ENCODE data around the gene SPDYE4.
A peak's percentile ranks its signal among the peaks of the same experiment; 100 is the strongest.

The SPDYE4 gene

GRCh38 chr17:8797621-8798175, 39.4 kb upstream of the SPDYE4 start:
- no peak overlapping the region for H3K4ac ChIP-seq (ENCODE audit: low read length)
- no peak overlapping the region for H2AK5ac ChIP-seq (ENCODE audit: low read depth, low read length)
- no peak overlapping the region for H3K23ac ChIP-seq (ENCODE audit: low read depth, low read length, poor library complexity)
- peaks cover 3% of the 10 kb centered on the region for H3K79me1 ChIP-seq (ENCODE audit: low read depth, low read length)
- no peak overlapping the region for H2BK5ac ChIP-seq (ENCODE audit: low read length)
- H2BK120ac ChIP-seq (ENCODE audit: low read depth, low read length): no peak overlapping the region
- H3K4me2 ChIP-seq (ENCODE audit: insufficient read depth, low read length, poor library complexity, severe bottlenecking): no peak overlapping the region
- H3K36me3 ChIP-seq (replicated peaks in 1 of 2; ENCODE audit: control insufficient read depth in 2 of 2, insufficient read depth in 2 of 2, low read length in 2 of 2): no peaks in the 10 kb centered on the region
- H3K18ac ChIP-seq (ENCODE audit: low read length): peak overlapping the region; percentile 8
- no peak for DNase-seq (ENCODE audit: low spot score)
- no peak overlapping the region for H4K91ac ChIP-seq (ENCODE audit: low read depth, low read length, poor library complexity)
- H3K4me1 ChIP-seq (ENCODE audit: control insufficient read depth in 2 of 2, insufficient read depth in 1 of 2, low read depth in 1 of 2, low read length in 2 of 2): peaks cover 0 to 3% of the 10 kb centered on the region in 2 donors
- no CpG with 5 or more reads among the region's 14 CpGs for WGBS, 2 donors (ENCODE audit: extremely low coverage in 2 of 2, insufficient read length in 2 of 2, insufficient replicate concordance in 1 of 2)
- no peak overlapping the region for H2AFZ ChIP-seq (ENCODE audit: low read length)
- H3K9me3 ChIP-seq (replicated peaks in 1 of 2; ENCODE audit: control insufficient read depth in 2 of 2, insufficient read depth in 1 of 2, low read depth in 1 of 2, low read length in 2 of 2): peaks cover 0 to 4% of the 10 kb centered on the region in 2 donors
- H3K27ac ChIP-seq (replicated peaks; ENCODE audit: low read length): no peak overlapping the region
- H3K14ac ChIP-seq (ENCODE audit: low read length): no peak overlapping the region
- no peak overlapping the region for H3K9ac ChIP-seq (ENCODE audit: low read depth, low read length, poor library complexity)
- H3K4me3 ChIP-seq (ENCODE audit: low read length in 2 of 2): peak overlapping the region in 1 of 2 donors; percentile 44
- no peak overlapping the region for H4K8ac ChIP-seq (ENCODE audit: low read depth, low read length)
- H3K27me3 ChIP-seq (ENCODE audit: control insufficient read depth in 3 of 3, insufficient read depth in 3 of 3, low read depth in 1 of 3, low read length in 3 of 3): peaks cover 3 to 53% (median 19%) of the 10 kb centered on the region in 3 experiments
- no peak overlapping the region for H2BK15ac ChIP-seq (ENCODE audit: low read length)
- no peak overlapping the region for H2BK12ac ChIP-seq (ENCODE audit: low read length)

GRCh38 chr17:8794636-8795035, 36.3 kb upstream of the SPDYE4 start:
- Histone ChIP-seq H3K36me3 (replicated peaks in 1 of 2; ENCODE audit: control insufficient read depth in 2 of 2, insufficient read depth in 2 of 2, low read length in 2 of 2) (no peaks in the 10 kb centered on the region), H3K79me1 (ENCODE audit: low read depth, low read length) (peaks cover 3% of the 10 kb centered on the region), H2BK12ac (ENCODE audit: low read length) (no peak overlapping the region), H3K14ac (ENCODE audit: low read length) (no peak overlapping the region), H3K27ac (replicated peaks; ENCODE audit: low read length) (no peak overlapping the region), H3K18ac (ENCODE audit: low read length) (no peak overlapping the region), H2BK120ac (ENCODE audit: low read depth, low read length) (no peak overlapping the region), H2AFZ (ENCODE audit: low read length) (no peak overlapping the region), H3K9me3 (replicated peaks in 1 of 2; ENCODE audit: control insufficient read depth in 2 of 2, insufficient read depth in 1 of 2, low read depth in 1 of 2, low read length in 2 of 2) (peaks cover 8 to 11% of the 10 kb centered on the region in 2 donors), H3K23ac (ENCODE audit: low read depth, low read length, poor library complexity) (no peak overlapping the region), H3K4me1 (ENCODE audit: control insufficient read depth in 2 of 2, insufficient read depth in 1 of 2, low read depth in 1 of 2, low read length in 2 of 2) (peaks cover 0 to 5% of the 10 kb centered on the region in 2 donors), H3K4me2 (ENCODE audit: insufficient read depth, low read length, poor library complexity, severe bottlenecking) (no peak overlapping the region), H2BK5ac (ENCODE audit: low read length) (no peak overlapping the region), H4K91ac (ENCODE audit: low read depth, low read length, poor library complexity) (no peak overlapping the region), H2BK15ac (ENCODE audit: low read length) (no peak overlapping the region), H3K4ac (ENCODE audit: low read length) (no peak overlapping the region), H2AK5ac (ENCODE audit: low read depth, low read length) (no peak overlapping the region), H4K8ac (ENCODE audit: low read depth, low read length) (no peak overlapping the region), H3K9ac (ENCODE audit: low read depth, low read length, poor library complexity) (no peak overlapping the region), H3K27me3 (ENCODE audit: control insufficient read depth in 3 of 3, insufficient read depth in 3 of 3, low read depth in 1 of 3, low read length in 3 of 3) (peaks cover 3 to 38% (median 19%) of the 10 kb centered on the region in 3 experiments), H3K4me3 (ENCODE audit: low read length in 2 of 2) (no peak overlapping the region)
- no peak for DNase-seq (ENCODE audit: low spot score)
- no CpG with 5 or more reads among the region's 7 CpGs for WGBS, 2 donors (ENCODE audit: extremely low coverage in 2 of 2, insufficient read length in 2 of 2, insufficient replicate concordance in 1 of 2)

- Histone ChIP-seq H3K23ac (ENCODE audit: low read depth, low read length, poor library complexity) (no peak overlapping the region), H3K14ac (ENCODE audit: low read length) (no peak overlapping the region), H3K36me3 (replicated peaks in 1 of 2; ENCODE audit: control insufficient read depth in 2 of 2, insufficient read depth in 2 of 2, low read length in 2 of 2) (no peaks in the 10 kb centered on the region), H3K27ac (replicated peaks; ENCODE audit: low read length) (no peak overlapping the region), H3K4me3 (ENCODE audit: low read length in 2 of 2) (no peak overlapping the region), H2BK12ac (ENCODE audit: low read length) (no peak overlapping the region), H2BK15ac (ENCODE audit: low read length) (no peak overlapping the region), H3K4me1 (ENCODE audit: control insufficient read depth in 2 of 2, insufficient read depth in 1 of 2, low read depth in 1 of 2, low read length in 2 of 2) (peaks cover 0 to 2% of the 10 kb centered on the region in 2 donors), H3K4ac (ENCODE audit: low read length) (no peak overlapping the region), H3K4me2 (ENCODE audit: insufficient read depth, low read length, poor library complexity, severe bottlenecking) (no peak overlapping the region), H3K18ac (ENCODE audit: low read length) (no peak overlapping the region), H3K9ac (ENCODE audit: low read depth, low read length, poor library complexity) (no peak overlapping the region), H2BK5ac (ENCODE audit: low read length) (no peak overlapping the region), H3K9me3 (replicated peaks in 1 of 2; ENCODE audit: control insufficient read depth in 2 of 2, insufficient read depth in 1 of 2, low read depth in 1 of 2, low read length in 2 of 2) (peaks cover 8 to 11% of the 10 kb centered on the region in 2 donors), H2AK5ac (ENCODE audit: low read depth, low read length) (no peak overlapping the region), H4K8ac (ENCODE audit: low read depth, low read length) (no peak overlapping the region), H4K91ac (ENCODE audit: low read depth, low read length, poor library complexity) (no peak overlapping the region), H2AFZ (ENCODE audit: low read length) (no peak overlapping the region), H2BK120ac (ENCODE audit: low read depth, low read length) (no peak overlapping the region), H3K27me3 (ENCODE audit: control insufficient read depth in 3 of 3, insufficient read depth in 3 of 3, low read depth in 1 of 3, low read length in 3 of 3) (peaks cover 0 to 30% (median 15%) of the 10 kb centered on the region in 3 experiments), H3K79me1 (ENCODE audit: low read depth, low read length) (peaks cover 2% of the 10 kb centered on the region)
- WGBS, 2 donors (ENCODE audit: extremely low coverage in 2 of 2, insufficient read length in 2 of 2, insufficient replicate concordance in 1 of 2): no CpG with 5 or more reads among the region's 2 CpGs
- no peak for DNase-seq (ENCODE audit: low spot score)
Observed at GRCh38 chr17:8793649-8794048, 35.3 kb upstream of the SPDYE4 start.

GRCh38 chr17:8792646-8793045, 34.3 kb upstream of the SPDYE4 start:
- Histone ChIP-seq H3K4me2 (ENCODE audit: insufficient read depth, low read length, poor library complexity, severe bottlenecking) (no peak overlapping the region), H2AFZ (ENCODE audit: low read length) (no peak overlapping the region), H2BK120ac (ENCODE audit: low read depth, low read length) (no peak overlapping the region), H2BK12ac (ENCODE audit: low read length) (no peak overlapping the region), H4K91ac (ENCODE audit: low read depth, low read length, poor library complexity) (no peak overlapping the region), H2BK15ac (ENCODE audit: low read length) (no peak overlapping the region), H3K79me1 (ENCODE audit: low read depth, low read length) (no peaks in the 10 kb centered on the region), H3K27me3 (ENCODE audit: control insufficient read depth in 3 of 3, insufficient read depth in 3 of 3, low read depth in 1 of 3, low read length in 3 of 3) (peaks cover 0 to 20% (median 5%) of the 10 kb centered on the region in 3 experiments), H2AK5ac (ENCODE audit: low read depth, low read length) (no peak overlapping the region), H3K23ac (ENCODE audit: low read depth, low read length, poor library complexity) (no peak overlapping the region), H3K4me3 (ENCODE audit: low read length in 2 of 2) (no peak overlapping the region), H3K9ac (ENCODE audit: low read depth, low read length, poor library complexity) (no peak overlapping the region), H3K9me3 (replicated peaks in 1 of 2; ENCODE audit: control insufficient read depth in 2 of 2, insufficient read depth in 1 of 2, low read depth in 1 of 2, low read length in 2 of 2) (peaks cover 4 to 11% of the 10 kb centered on the region in 2 donors), H3K4ac (ENCODE audit: low read length) (no peak overlapping the region), H3K4me1 (ENCODE audit: control insufficient read depth in 2 of 2, insufficient read depth in 1 of 2, low read depth in 1 of 2, low read length in 2 of 2) (peaks cover 0 to 2% of the 10 kb centered on the region in 2 donors), H3K14ac (ENCODE audit: low read length) (no peak overlapping the region), H3K27ac (replicated peaks; ENCODE audit: low read length) (no peak overlapping the region), H2BK5ac (ENCODE audit: low read length) (no peak overlapping the region), H3K36me3 (replicated peaks in 1 of 2; ENCODE audit: control insufficient read depth in 2 of 2, insufficient read depth in 2 of 2, low read length in 2 of 2) (no peaks in the 10 kb centered on the region), H4K8ac (ENCODE audit: low read depth, low read length) (no peak overlapping the region), H3K18ac (ENCODE audit: low read length) (no peak overlapping the region)
- no peak for DNase-seq (ENCODE audit: low spot score)
- WGBS, 2 donors (ENCODE audit: extremely low coverage in 2 of 2, insufficient read length in 2 of 2, insufficient replicate concordance in 1 of 2): no CpG with 5 or more reads among the region's 6 CpGs
